Endometrium (tissue), 2 donors: ENCODE measurements around the gene GTF2H4.
"Not testable (repeated sequence)": the region's sequence is repeated elsewhere in the genome, so short reads cannot be mapped to it uniquely, and the experiment has no call there.

Experiments
- FAIRE-seq: peaks from 2 replicates; lab custom pipeline; 2012; peaks lifted over from hg19 to GRCh38; lab: Jason Lieb, UNC
- donor health status: control.
- donor health status: control.

Gene GTF2H4

DNA sequence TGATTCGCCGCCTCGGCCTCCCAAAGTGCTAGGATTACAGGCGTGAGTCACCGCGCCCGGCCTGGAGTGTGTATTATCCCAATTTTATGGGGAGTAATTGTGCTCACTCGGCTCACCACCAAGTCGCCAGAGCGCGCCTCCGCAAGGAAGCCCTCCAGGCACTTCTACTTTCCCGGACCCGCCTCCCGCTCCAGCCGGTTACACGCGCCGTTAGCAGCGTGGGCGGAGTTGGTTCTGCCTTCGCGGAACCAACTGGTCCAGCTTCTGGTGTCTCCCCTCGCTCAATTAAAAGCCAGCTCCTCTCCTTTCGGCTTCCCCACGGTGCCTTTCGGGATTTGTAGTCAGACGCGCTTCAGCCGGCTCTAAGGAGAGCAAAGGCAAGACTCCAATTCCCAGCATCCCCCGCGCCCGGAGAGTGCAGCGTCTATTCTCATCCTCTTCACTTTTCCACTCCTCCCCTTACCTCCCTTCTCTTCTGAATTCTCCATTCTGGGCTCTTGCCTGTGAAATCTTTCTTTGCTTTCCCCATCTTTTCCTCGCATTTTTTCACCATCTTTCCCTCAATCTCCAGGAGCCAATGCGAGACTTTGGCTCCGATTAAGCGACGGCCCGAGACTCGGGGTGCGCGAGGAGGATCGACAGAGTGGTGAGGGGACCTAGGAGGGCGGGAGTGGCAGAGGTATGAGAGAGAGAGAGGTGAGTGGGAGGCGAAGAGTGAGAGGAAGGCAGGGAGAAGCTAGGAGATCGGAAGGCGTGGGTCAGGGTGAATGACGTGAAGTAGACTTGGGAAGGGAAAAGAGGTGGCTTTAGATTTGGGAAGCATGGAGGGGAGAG, at the start of gene GTF2H4:
GTF2H4 (plus strand) TSS at position 450 of the 834 bp plus-strand sequence.
- FAIRE-seq: peak; percentile 94

DNA sequence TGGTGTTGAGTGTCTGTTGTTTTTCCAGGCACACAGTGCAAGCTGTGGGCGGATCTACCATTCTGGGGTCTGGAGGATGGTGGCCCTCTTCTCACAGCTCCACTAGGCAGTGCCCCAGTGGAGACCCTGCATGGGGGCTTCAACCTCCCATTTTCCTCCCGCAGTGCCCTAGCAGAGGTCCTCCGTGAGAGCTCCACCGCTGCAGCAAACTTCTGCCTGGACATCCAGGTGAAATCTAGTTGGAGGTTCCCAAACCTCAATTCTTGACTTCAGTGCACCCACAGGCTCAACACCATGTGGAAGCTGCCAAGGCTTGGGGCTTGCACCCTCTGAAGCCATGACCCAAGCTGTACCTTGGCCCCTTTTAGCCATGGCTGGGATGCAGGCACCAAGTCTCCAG, 48.3 kb upstream of the GTF2H4 start:
- not testable (repeated sequence) for FAIRE-seq

DNA sequence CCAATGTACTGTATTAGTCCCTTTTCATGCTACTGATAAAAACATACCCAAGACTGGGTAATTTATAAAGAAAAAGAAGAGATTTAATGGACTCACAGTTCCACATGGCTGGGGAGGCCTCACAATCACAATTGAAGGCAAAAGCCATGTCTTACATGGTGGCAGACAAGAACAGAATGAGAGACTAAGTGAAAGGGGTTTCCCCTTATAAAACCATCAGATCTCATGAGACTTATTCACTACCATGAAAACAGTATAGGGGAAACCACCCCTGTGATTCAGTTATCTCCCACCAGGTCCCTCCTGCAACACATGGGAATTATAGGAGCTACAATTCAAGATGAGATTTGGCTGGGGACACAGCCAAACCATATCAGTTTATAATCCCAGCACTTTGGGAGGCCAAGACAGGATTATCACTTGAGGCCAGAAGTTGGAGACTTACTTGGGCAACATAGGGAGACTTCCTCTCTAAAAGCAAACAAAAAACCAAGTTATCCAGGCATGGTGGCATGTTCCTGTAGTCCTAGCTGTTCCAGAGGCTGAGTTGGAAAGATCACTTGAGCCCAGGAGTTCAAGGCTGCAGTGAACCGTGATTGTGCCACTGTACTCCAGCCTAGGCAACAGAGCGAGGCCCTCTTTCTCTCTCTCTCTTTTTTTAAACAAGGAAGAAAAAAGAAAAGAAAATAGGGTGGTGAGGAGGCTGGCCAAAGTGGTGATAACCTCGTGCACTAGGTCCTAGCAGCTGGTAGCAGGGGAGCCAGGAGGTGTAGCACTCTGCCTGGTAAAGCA, 46.6 kb upstream of the GTF2H4 start:
- FAIRE-seq: no peak

DNA sequence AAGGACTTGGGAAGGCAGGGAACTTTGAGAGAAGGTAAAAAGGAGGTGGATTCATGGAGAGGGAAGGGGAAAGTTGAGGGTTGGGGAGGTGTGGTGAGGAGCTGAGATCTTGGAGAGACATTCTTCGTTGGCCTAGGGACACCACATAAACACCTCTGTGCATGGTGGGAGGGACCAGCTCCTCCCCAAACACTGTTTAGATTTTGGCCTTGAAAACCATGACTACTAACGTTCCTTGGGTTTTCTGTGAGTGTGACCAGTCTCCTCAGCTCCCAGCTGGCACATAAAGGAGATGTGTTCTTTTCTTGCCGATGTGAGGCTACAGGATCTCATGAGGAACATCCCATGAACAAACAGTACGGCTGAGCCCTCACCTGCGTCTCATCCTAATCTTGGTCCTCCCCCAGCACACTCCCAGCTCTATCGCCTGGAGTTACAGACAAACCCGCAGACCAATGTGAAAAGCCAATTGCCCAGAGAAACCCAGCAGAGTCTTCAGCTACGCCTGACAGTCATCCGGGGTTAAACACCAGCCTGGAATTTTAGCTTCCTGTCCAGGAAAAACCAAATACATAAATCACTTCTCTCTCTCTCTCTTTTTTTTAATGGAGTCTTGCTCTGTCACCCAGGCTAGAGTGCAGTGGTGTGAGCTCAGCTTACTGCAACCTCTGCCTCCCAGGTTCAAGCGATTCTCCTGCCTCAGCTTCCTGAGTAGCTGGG, 45.7 kb upstream of the GTF2H4 start:
- FAIRE-seq: no peak

DNA sequence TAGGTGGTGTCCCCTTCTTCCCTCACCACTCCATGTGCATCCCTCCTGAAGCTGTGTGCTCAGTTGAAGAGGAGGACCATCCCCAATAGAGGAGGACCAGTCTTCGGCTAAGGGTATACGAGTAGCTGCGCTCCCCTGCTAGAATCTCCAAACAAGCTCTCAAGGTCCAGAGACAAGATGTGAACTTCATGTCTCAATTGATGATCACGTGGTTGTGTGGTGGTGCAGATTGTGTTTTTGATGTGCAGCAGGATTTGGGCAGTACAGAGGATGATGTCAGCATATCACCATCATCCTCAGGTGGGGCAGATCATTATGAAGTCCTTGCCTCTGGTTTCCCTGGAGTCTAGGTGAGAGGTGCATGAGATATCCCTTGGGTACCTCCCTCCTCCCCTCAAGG, 43.7 kb upstream of the GTF2H4 start:
- FAIRE-seq: no peak

GRCh38 chr6:30869241-30869749, 38.7 kb upstream of the GTF2H4 start:
- FAIRE-seq: not testable (repeated sequence)

- no peak for FAIRE-seq
Observed at GRCh38 chr6:30870546-30870945, 37.5 kb upstream of the GTF2H4 start.

DNA sequence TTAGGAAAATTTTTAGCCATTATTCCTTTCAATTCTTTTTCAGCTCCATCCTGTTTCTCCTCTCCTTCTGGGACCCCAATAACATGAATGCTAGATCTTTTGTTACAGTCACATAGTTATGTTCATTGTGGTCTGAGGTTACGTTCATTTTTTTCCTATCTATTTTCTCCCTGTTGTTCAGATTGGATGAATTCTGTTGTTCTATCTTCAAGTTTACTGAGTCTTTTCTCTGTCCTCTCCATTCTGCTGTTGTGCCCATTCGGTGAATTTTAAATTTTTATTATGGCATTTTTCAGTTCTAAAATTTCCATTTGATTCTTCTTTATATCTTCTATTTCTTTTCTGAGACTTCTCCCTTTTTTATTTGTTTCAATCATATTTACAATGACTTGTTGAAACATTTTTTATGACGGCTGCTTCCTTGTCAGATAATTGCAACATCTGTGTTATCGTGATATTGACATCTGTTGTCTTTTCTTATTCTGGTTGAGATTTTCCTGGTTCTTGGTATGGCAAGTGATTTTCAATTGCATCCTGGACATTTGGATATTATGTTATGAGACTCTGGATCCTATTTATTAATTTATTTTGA, 36.3 kb upstream of the GTF2H4 start:
- no peak for FAIRE-seq

DNA sequence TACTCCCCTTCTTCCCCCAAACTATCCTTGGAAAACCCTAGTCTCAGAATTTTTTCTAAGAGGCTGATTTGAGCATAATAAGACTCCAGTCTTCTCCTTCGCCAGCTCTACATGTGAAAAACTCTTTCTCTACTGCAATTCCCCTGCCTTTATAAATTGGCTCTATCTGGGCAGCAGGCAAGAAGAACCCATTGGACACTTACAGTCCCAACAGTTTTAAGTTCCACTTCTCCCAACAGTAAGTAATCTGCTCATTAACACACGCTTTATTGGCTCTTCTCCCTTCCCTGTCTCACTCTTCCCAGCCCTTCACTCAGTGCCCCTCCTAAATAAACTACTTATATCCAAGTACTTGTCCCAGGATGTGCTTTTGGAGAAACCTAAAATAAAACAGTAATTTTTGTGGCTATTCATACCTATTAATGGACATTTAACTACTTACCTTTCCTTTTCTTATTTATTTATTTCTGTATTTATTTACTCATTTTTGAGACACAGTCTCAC, 34.8 kb upstream of the GTF2H4 start:
- no peak for FAIRE-seq

DNA sequence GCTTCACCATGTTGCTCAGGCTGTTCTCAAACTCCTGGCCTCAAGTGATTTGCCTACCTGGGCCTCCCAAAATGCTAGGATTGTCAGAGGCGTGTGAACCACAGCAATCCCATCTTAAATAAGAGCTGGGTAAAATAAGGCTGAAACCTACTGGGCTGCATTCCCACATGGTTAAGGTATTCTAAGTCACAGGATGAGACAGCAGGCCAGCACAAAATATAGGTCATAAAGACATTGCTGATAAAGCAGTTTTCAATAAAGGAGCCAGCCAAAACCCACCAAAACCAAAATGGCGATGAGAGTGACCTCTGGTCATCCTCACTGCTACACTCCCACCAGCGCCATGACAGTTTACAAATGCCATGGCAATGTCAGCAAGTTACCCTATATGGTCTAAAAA, 34.2 kb upstream of the GTF2H4 start:
- FAIRE-seq: not testable (repeated sequence)

GRCh38 chr6:30875244-30876038, 32.6 kb upstream of the GTF2H4 start:
- FAIRE-seq: no peak

DNA sequence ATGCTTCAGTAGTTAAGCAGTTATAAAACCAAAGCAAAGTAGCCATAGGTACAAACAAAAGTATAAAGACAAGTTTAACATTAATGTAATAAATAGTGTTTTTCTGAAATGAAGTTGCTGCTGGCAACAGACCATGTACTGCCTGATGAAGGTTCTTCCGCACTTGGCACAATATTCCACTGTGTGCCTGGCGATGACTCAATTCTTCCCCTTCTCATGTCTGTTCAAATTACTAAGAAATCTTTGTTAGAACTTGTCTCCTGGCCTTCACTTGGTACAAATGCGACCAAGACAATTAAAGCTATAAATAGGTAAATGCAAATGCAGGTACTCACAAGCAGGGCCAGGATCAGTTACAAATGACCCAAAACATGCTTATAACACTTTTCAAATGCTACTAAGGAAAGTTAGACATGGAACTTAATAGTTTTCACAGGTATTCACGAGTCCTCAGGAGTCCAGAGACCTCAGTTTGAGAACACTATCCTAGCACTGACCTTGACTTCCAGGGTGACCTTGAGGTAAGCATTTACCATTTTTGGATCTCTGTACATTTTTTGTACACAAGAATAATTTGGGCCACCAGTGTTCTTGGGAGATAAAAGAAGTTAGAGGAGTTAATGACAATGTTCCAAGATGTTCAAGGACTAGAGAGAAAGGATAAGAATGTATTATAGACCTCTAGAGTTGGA, 31.8 kb upstream of the GTF2H4 start:
- no peak for FAIRE-seq

DNA sequence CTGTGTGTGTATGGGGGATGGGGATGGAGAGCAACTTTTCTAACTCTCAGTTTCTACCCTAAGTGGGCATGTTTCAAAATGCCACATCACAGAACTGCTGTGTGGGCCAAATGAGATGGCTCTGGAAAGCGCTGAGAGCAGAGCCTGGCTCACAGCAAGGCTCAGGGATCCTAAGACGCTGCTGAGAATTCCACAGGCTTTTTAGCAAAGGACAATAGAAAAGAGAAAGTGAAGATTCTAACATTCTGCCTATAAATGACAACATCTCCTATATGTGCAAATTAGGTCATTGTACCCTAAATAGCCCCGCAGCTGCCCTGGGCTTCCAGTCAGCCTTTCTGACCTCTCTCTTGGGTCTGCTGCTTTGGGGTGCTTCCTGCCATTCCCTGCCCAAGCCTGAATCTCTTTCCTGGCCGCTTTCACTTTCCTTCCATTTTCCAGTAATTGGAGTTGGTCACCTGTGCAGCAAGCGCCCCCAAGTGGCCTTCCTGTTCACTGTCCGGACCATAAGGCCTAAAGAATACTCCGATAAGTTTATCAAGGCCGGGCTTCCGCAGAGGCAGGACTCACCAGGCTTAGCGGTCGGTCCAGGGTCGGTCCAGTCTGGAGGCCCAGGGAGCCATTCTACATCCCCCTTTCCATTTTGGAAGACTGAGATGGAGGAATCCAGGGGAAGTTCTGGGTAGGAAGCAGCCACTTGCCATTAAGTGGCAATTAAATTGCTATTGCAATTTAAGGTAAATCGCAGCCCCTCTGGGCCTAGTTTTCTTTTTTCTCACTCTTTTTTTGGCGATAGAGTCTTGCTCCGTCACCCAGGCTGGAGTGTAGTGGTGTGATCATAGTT, 30.4 kb upstream of the GTF2H4 start:
- no peak for FAIRE-seq

DNA sequence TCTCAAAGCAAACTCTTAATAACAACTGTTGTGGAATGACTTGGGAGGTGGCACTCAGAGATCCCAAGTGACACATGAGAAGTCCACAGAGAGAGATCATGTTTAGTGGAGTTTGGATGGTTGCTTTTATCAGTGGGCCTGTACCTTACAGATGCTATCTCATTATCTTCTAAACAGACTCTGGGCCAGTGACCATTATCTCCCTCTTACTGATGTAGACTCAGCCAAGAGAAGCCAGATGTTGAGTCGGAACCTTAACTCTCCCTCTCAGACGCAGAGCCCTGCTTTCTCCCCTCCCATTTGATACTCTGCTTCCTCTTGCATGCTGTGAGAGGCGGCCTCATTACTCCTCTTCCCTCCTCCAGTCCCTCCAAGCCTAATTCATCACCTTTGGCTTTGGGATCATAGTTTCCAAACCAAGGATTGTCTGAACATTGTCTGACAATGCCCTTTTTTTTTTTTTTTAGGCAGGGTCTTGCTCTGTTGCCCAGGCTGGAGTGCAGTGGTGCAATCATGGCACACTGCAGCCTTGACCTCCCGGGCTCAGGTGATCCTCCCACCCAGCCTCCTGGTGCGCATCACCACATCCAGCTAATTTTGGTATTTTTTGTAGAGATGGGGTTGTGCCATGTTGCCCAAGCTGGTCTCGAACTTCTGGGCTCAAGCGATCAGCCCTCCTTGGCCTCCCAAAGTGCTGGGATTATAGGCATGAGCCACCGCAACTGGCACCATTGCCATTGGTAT, 28.2 kb upstream of the GTF2H4 start:
- FAIRE-seq: no peak

DNA sequence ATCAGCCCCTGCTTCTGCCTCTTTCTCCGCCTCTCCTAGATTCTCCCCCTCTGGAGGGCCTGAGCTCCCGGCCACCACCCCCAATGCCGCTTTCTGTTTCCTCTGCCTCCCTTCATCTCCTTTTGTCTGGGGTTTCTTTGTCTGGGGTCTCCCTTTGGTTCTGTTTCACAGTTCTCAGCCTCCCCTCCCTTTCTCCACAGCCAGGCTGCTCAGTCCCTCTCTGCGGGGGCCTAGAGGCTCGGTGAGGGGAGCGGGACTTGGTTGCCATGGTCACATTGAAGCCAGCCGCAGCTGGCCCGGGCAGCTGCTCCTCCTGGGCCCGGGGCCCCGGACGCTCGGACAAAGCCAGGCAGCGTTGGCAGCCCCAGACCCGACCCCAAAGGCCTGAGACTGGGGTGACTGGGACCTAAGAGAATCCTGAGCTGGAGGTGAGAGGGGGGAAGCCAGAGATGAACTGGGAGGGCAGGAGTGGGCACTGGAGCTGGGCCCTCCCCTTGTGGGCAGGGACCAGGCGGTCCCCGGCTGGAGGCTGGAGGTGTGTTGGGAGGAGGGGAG, 27.2 kb upstream of the GTF2H4 start:
- FAIRE-seq: no peak

GRCh38 chr6:30881392-30882203, 26.4 kb upstream of the GTF2H4 start:
- FAIRE-seq: no peak

GRCh38 chr6:30882204-30882758, 25.7 kb upstream of the GTF2H4 start:
- no peak for FAIRE-seq
